HG03280 (cell line): Measurements from ENCODE around the gene FOXR1.
A peak's percentile ranks its signal among the peaks of the same experiment; 100 is the strongest.
"Not testable (repeated sequence)": the region's sequence is repeated elsewhere in the genome, so short reads cannot be mapped to it uniquely, and the experiment has no call there.

ENCODE experiments used
- ATAC-seq: cut with Tn5 transposase; IDR thresholded peaks from one replicate; pipeline ENCODE4 v1.9.1; 2021; ENCODE audit warnings: mild to moderate bottlenecking, moderate library complexity; ENCODE audit not compliant: unreplicated experiment

Gene FOXR1

DNA sequence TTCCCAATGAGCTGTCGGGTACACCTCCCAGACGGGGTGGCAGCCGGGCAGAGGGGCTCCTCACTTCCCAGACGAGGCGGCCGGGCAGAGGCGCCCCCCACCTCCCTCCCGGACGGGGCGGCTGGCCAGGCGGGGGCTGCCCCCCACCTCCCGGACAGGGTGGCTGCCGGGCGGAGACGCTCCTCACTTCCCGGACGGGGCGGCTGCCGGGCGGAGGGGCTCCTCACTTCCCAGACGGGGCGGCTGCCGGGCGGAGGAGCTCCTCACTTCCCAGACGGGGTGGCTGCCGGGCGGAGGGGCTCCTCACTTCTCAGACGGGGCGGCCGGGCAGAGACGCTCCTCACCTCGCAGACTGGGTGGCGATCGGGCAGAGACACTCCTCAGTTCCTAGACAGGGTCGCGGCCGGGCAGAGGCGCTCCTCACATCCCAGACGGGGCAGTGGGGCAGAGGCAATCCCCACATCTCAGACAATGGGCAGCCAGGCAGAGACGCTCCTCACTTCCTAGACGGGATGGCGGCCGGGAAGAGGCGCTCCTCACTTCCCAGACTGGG, 20.0 kb downstream of the FOXR1 start:
- ATAC-seq = not testable (repeated sequence)

DNA sequence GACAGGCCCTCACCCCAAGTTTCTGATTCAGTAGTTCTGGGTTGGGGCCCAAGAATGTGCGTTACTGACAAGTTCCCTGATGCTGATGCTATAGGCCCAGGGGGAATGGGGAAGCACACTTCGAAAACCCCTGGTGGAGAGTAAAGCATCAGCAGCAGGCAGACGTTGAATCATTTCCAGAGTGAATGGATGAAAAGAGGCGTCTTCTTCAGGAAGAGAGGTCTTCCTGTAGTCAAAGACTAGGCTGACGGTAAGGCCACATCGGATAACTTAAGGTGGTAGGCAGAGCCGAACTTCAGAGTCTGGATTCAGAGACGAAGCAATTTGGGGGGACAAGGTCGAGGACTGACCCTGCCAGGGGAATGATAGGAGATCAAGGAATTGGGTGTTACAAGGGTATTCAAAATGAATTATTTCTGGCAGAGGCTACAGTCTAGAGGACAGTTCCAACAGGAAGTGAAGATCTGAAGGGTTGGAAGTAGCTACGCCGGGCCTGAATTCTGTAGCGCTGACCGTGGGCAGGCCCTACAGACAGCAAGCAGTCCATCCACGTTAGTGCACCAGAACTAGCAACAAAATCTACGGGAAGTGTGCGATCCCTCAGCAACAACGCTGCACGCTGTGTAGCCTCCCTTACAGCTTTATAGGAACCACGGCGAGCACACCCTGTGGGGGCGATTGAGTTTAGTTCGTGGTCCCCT, 25.5 kb downstream of the FOXR1 start:
- ATAC-seq = peak; percentile 11

DNA sequence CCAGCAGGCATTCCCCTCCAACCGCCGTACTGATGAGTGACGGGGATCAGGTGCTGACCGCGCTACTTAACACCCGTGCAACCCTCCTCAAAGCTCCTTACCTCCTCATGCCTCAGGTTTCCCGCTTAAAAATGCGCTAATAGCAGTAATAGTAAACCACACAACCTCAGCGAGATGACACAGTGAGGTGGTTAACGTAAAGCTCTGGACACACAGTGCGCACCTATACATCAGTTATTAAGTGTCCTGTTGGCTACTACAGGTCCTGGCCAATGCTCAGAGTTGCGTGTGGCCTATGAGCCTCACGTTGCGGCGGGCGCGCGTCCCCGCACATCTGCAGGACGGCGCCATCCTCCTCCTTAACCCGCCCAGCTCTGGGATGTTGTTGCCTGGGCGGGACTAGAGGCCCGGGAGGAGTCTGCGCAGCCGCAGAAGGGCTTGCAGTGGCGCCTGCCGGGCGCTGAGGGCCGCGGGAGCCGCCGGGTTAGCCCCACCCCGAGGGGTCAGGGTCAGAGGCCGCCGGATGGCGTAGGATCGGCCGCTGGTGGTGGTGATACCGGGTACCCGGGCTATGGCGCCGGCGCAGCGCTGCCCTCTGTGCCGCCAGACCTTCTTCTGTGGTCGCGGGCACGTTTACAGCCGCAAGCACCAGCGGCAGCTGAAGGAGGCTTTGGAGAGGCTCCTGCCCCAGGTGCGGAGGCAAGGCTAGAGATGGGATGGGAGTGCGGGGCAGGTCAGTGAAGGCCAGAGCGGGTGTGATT, 26.2 kb downstream of the FOXR1 start, which contains the start of gene CENATAC:
Gene CENATAC (plus strand): TSS at position 512 of the 761 bp plus-strand sequence. CDS start 60 bp downstream, at position 572.
- ATAC-seq = peak; percentile 96

DNA sequence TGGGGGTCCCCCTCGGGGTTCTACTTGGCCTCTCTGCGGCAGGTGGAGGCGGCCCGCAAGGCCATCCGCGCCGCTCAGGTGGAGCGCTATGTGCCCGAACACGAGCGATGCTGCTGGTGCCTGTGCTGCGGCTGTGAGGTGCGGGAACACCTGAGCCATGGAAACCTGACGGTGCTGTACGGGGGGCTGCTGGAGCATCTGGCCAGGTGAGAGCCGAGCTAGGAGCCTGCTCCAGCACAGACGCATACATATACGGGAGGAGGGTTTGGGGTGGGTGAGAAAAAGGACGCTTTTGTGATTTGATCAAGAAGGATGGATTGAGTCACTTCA, 26.8 kb downstream of the FOXR1 start:
- ATAC-seq = peak; percentile 11

DNA sequence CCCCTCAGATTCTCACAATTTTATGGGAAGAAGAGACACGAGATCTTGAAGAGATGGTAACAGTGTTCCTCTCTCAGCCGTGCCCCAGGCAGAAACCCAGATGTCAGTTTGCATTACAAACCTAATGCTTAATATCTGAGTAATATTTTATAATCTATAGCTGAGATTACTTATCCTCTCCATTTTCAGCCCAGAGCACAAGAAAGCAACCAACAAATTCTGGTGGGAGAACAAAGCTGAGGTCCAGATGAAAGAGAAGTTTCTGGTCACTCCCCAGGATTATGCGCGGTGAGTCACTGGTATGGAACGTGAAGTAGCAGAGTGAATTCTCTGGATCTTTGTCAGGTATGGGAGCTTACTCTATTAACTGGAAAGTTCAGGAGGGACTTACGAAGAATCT, 27.3 kb downstream of the FOXR1 start:
- no peak for ATAC-seq

DNA sequence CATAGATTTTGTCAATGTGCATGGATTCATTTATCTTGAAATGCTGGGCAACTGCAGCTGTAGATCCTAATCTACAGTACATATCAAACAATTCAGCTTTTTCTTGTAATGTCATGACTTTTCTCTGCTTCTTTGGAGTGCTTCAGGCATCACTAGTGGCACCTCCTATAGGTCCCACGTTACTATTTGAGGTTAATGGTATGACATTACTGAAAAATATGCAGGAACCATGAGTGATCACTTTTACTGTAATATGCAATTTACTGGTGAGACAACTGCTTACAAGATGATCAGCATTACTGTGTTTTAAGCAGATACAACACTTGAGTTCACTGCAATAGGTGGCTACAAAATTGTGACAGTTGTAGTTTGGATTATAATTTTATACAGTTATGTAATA, 29.3 kb downstream of the FOXR1 start:
- ATAC-seq = no peak

DNA sequence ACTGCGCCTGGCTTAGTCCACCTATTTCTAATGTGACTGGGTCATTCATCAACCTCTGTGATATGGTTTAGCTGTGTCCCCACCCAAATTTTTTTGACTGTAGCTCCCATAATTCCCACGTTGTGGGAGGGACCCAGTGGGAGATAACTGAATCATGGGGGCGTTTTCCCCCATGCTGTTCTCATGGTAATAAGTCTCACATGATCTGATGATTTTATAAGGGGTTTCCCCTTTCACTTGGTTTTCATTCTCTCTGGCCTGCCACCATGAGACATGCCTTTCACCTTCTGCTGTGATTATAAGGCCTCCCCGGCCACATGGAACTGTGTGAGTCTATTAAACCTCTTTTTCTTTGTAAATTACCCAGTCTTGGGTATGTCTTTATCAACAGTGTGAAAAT, 35.1 kb downstream of the FOXR1 start:
- ATAC-seq = no peak

DNA sequence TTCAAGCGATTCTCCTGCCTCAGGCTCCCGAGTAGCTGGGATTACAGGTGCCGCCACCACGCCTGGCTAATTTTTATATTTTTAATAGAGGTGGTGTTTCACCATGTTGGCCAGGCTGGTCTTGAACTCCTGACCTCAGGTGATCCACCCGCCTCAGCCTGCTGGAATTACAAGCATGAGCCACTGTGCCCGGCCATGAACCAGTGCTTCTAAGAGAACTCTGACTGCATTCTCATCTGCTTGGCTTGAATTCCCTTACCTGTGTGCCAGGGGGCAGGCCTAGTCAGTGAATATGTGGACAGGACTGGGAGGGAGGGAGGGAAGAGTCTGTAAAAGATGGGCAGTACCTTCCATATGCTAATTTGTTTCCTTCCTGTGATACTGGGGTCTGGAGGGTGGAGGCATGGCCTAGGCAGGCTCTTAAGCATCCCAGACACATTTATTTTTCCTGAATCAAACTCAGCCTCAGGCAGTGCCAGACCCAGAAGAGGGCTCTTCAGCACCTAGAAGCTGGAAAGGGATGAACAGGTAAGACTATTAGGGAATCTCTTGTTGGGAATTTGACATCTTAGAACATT, 40.0 kb downstream of the FOXR1 start:
- no peak for ATAC-seq

DNA sequence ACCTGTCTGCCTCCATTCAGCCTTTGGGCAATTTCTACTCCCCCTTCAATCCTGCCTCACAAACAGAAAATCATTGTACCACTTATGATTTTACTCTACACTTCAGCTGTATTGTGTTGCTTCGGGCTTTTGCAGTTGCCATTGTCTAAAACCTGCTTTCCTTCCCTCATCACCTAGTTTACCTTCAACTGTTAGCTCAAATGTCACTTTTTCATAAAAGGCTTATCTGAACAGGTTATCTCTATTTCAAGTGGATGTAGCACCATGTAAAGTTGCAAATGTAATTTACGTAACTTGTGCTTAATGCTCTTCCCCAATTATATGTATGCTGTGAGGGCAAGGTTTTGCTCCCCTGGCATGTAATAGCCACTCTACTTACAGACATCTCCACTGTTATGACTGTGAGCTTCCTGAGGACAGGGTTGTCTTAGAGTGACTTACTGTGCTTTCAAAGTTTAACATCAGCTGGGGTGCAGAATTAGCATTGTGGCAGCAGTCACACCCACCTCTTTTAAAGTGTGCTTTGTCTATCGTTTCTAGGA, 41.1 kb downstream of the FOXR1 start:
- ATAC-seq = no peak

DNA sequence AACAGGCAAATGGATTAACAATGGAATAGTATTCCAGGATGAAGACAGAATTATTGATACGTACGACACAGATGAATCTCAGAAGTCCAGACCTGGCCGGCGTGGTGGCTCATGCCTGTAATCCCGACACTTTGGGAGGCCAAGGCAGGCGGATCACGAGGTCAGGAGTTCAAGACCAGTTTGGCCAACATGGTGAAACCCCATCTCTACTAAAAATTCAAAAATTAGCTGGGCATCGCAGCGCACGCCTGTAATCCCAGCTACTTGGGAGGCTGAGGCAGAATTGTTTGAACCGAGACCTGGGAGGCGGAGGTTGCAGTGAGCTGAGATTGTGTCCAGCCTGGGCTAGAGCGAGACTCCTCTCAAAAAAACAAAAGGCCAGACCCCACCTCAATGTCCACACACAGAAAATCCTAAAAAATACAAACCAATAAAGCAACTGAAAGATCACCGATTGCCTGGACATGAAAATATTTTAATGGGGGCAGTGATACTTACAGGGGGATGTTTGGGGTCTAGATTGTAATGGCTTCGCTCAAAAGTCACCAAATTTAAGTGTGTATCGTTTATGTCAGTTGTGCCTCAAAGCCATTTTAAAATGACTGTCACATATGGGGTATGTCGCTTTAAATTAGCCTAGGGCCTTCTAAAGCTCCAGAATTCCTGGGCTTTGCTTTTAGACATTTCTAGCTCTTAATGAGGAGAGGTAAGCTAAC, 42.8 kb downstream of the FOXR1 start:
- ATAC-seq = no peak

DNA sequence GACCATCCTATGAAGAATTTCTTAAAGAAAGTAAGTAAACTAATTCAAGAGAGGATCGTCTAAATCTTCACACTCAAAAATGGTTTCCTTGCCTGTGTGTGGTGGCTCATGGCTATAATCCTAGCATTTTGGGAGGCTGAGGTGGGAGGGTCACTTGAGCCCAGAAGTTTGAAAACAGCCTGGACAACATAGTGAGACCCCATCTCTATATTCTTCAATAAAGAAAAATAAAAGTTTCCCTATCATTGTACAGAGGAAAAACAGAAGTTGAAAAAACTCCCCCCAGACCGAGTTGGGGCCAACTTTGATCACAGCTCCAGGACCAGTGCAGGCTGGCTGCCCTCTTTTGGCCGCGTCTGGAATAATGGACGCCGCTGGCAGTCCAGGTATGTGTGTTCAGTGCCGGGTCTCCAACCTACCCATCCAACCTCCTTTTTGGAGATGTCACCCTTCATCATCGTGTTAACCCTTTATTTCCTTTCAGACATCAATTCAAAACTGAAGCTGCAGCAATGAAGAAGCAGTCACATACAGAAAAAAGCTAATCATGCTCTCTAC, 43.6 kb downstream of the FOXR1 start:
- no peak for ATAC-seq

DNA sequence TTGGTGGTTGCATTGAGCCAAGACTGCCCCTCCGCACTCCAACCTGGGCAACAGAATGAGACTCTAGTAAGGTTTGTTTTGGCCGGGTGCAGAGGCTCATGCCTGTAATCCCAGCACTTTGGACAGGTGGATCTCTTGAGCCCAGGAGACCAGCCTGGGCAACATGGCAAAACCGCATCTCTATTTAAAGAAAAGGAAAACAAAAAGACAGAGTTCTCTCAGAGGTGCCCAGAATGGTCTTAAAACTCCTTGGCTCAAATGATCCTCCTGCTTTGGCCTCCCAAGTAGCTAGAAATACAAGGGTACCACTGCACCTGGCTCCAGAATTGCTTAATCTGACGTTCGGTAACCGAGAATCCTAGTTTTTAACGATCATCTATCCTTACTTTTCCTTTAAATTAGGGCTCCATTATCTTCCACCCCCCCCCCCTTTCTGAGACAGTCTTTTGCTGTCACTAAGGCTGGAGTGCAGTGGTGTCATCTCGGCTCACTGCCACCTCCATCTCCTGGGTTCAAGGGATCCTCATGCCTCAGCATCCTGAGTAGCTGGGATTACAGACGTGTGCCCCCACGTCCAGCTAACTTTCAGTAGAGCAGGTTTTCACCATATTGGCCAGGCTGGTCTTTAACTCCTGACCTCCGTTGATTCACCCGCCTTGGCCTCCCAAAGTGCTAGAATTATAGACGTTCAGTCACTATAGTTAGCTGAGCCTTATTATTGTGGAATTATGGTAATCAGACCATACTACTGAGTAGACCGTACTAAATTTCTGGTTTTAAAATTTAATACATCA, 44.9 kb downstream of the FOXR1 start:
- ATAC-seq = no peak

DNA sequence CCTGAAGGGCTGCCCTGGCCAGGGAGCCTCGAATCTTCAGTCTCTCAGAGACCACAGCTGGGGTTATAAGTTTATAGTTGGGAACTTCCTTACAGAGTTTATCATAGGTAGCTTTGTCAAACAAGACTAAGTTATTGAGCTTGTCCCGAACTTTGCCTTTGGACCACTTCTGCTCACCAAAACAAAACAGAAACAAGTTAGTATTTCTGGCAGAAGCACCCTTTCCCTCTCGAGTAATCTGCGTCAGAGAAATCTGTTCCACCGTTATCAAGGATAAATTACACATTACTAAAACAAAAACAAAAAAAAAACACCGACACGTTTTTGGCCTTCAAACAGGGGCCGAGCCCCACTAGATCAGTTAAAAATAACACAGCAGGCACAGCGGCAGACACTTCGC, 45.8 kb downstream of the FOXR1 start:
- not testable (repeated sequence) for ATAC-seq

DNA sequence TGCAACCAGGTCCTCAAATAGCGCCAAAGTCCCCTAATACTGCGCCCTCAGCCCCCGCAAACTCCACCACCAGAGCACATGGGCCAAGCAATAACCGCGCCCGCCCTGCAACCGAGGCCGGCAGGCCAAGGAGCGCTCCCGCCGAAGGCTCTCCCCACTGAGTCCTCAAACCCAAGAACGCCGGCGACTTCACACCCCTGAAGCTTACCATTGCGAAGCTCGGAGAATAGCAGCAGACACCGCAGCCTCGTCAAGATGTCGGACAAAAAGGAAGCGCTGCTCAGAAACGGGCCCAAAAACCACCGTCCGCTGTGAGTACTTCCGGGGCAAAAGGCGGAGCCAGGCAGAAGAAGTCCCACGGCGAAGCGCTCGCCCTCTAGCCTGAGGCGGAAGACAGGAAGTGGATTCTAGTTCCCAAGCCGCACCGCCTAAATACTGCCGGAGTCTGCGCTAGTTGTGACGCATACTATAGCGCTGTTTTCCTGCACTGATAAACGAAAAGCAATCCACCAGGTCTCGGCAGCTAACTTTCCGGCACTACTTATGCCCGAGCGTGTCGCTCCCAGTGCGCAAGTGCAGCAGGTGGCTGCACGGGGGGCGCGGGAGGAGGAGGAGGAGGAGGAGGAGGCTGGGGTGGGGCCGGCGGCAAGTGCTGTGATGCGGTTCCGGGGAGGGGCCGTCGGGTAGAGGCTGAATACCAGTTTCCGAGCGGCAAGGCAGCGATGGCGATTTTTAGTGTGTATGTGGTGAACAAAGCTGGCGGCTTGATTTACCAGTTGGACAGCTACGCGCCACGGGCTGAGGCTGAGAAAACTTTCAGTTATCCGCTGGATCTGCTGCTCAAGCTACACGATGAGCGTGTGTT, 46.7 kb downstream of the FOXR1 start, which contains the start of the genes RPS25 and TRAPPC4:
Gene RPS25 (minus strand): TSS at position 270 of the 865 bp plus-strand sequence. CDS start 59 bp downstream, at position 211.
Gene TRAPPC4 (plus strand): TSS at position 693 of the 865 bp plus-strand sequence. CDS start 30 bp downstream, at position 723.
- ATAC-seq = peak; percentile 85

DNA sequence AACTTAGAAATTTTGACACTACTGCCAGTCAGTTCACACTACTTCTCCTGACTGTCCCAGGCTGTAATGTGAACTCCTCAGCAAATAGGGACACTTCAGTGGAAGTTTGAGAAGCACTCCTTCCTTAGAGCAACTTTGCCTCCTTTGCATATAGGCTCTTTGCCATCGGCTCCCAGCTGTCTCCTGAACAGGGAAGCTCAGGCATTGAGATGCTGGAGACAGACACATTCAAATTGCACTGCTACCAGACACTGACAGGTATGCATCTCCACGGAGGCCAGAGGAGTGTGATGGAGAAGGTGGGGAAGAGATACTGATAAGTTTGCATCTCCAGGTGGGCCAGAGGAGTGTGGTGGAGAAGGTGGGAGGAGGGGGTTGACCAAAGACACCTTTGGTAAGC, 48.4 kb downstream of the FOXR1 start:
- ATAC-seq = no peak

DNA sequence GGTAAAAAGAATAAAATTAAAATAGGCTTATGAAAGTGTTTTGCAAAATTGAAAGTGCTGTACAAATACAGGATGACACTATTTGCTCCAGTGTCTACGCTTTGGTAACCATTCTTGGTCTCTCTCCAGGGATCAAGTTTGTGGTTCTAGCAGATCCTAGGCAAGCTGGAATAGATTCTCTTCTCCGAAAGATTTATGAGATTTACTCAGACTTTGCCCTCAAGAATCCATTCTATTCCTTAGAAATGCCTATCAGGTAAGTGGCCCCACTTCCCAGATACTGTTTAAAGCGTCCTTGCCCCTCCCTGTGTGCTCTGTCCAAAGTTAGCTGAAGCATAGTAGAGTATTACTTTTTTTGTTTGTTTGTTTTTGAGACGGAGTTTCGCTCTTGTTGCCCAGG, 50.1 kb downstream of the FOXR1 start:
- ATAC-seq = no peak

DNA sequence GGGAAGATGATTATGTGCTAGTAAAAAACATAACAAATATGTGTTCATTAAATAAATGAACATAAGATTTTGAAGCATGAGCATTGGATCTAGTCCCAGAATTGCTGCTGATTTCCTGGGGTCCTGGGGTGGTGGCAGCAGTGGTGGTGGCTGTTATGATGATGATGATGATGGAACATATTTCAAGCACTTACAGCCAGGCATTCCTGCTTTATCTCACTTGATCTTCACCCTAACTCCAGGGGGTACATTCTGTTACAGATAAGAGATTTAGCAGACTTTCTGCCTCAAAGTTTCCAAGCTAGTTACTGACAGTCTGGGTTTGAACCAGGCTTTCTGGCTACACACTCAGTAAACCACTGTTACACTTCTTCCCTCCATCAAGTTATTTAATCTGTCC, 52.2 kb downstream of the FOXR1 start:
- ATAC-seq = no peak

DNA sequence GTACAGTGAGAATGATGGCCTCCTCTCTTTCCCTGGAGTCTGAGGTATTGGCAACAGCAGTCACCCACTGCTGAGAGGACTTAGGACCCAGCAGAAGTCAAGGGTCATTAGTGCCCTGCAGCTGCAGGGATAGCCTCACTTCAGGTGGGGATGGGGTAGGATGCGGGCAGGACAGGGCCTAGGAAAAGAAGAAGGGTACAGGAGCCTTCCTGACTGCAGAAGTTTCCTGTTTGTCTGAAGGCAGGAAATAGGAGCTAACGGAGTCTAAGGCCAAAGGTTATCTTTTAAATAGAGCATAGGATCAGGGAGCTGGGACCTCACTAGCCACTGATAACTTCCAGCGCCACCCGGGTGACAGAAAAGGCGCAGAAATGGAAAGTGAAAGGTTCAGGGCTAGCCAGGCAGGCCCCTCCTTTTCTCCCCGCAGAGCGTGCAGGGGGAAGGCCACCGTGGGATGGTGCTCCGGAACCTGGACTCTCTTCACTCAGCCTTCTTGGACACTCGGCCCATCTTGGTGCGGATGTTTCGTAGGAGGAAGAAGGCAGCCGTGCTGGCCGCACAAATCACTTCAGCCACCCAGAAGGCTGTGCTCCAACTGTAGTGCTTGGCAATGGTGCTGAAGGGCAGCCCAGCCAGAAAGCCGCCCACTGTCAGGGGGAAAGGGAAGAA, 53.0 kb downstream of the FOXR1 start:
- no peak for ATAC-seq
